ENCODE data around the gene OR52A5.
A peak's percentile ranks its signal among the peaks of the same experiment; 100 is the strongest.
"Not testable (repeated sequence)": the region's sequence is repeated elsewhere in the genome, so short reads cannot be mapped to it uniquely, and the experiment has no call there.

The OR52A5 gene

GRCh38 chr11:5137996-5138395 is at the start of gene OR52A5:
TSS of gene OR52A5 (minus strand) at chr11:5138356. CDS start at chr11:5132642, 5,714 bp downstream.
- DNase-seq (ENCODE audit: low read depth): no peak

GRCh38 chr11:5178046-5178837 is 40.1 kb upstream of the OR52A5 start:
- no peak for DNase-seq (ENCODE audit: low read depth)

- DNase-seq (ENCODE audit: low read depth): no peak
Measured at GRCh38 chr11:5174934-5175333, 36.8 kb upstream of the OR52A5 start.

- DNase-seq (ENCODE audit: low read depth): no peak
Measured at GRCh38 chr11:5171856-5172255, 33.7 kb upstream of the OR52A5 start.

GRCh38 chr11:5165898-5166297 is 27.7 kb upstream of the OR52A5 start:
- not testable (repeated sequence) for DNase-seq (ENCODE audit: low read depth)

GRCh38 chr11:5164807-5165206 is 26.7 kb upstream of the OR52A5 start:
- not testable (repeated sequence) for DNase-seq (ENCODE audit: low read depth)

- DNase-seq (ENCODE audit: low read depth): not testable (repeated sequence)
Measured at GRCh38 chr11:5161045-5161444, 22.9 kb upstream of the OR52A5 start.

- DNase-seq (ENCODE audit: low read depth): not testable (repeated sequence)
Measured at GRCh38 chr11:5160217-5160616, 22.1 kb upstream of the OR52A5 start.

GRCh38 chr11:5159806-5160205 is 21.6 kb upstream of the OR52A5 start:
- DNase-seq (ENCODE audit: low read depth): no peak

- DNase-seq (ENCODE audit: low read depth): no peak
Measured at GRCh38 chr11:5154657-5155056, 16.5 kb upstream of the OR52A5 start, which contains the start of gene OR52A1. TSS of gene OR52A1 (minus strand) at chr11:5154757. CDS start at chr11:5152369, 2,388 bp downstream.

- DNase-seq (ENCODE audit: low read depth): no peak
Measured at GRCh38 chr11:5153574-5154431, 15.6 kb upstream of the OR52A5 start.

- DNase-seq (ENCODE audit: low read depth): no peak
Measured at GRCh38 chr11:5151713-5152153, 13.6 kb upstream of the OR52A5 start.

- not testable (repeated sequence) for DNase-seq (ENCODE audit: low read depth)
Measured at GRCh38 chr11:5144206-5144605, 6.0 kb upstream of the OR52A5 start.

- DNase-seq (ENCODE audit: low read depth): no peak
Measured at GRCh38 chr11:5137014-5137413, 1.1 kb downstream of the OR52A5 start.

- DNase-seq (ENCODE audit: low read depth): no peak
Measured at GRCh38 chr11:5136261-5136660, 1.9 kb downstream of the OR52A5 start.

GRCh38 chr11:5131584-5132335 is 6.4 kb downstream of the OR52A5 start:
- DNase-seq (ENCODE audit: low read depth): no peak

GRCh38 chr11:5129457-5129877 is 8.7 kb downstream of the OR52A5 start:
- no peak for DNase-seq (ENCODE audit: low read depth)

- no peak for DNase-seq (ENCODE audit: low read depth)
Measured at GRCh38 chr11:5124891-5125620, 13.1 kb downstream of the OR52A5 start.

GRCh38 chr11:5123802-5124521 is 14.2 kb downstream of the OR52A5 start:
- DNase-seq (ENCODE audit: low read depth): peak; percentile 49

- DNase-seq (ENCODE audit: low read depth): no peak
Measured at GRCh38 chr11:5118893-5119292, 19.3 kb downstream of the OR52A5 start.

GRCh38 chr11:5117588-5117987 is 20.6 kb downstream of the OR52A5 start:
- DNase-seq (ENCODE audit: low read depth): no peak

Measured in GM04504 (cell line).